ENCODE data around the gene DOCK2.

DOCK2 gene

GRCh38 chr5:170112876-170113521 lies 475.9 kb downstream of the DOCK2 start:
- Histone ChIP-seq H3K4me1 (ENCODE audit: control insufficient read depth in 1 of 2, insufficient read depth in 1 of 2, low read depth in 1 of 2, low read length in 1 of 2) (peaks cover 35 to 40% of the 10 kb centered on the region in 2 experiments), H3K27me3 (no peaks in the 10 kb centered on the region), H3K9me3 (no peaks in the 10 kb centered on the region), H3K27ac (peak overlapping the region; percentile 80), H3K4me3 (ENCODE audit: low read depth in 1 of 2, low read length in 1 of 2) (peak overlapping the region; percentile 21 to 35), H3K36me3 (no peaks in the 10 kb centered on the region)
- no peak for TF ChIP-seq CTCF (IDR thresholded peaks at IDR 0.05)

- no peak for TF ChIP-seq CTCF (IDR thresholded peaks at IDR 0.05)
- H3K27me3 ChIP-seq: no peaks in the 10 kb centered on the region
- peak overlapping the region; percentile 80 for H3K27ac ChIP-seq
- no peaks in the 10 kb centered on the region for H3K9me3 ChIP-seq
- H3K36me3 ChIP-seq: no peaks in the 10 kb centered on the region
- H3K4me1 ChIP-seq (ENCODE audit: control insufficient read depth in 1 of 2, insufficient read depth in 1 of 2, low read depth in 1 of 2, low read length in 1 of 2): peaks cover 35 to 40% of the 10 kb centered on the region in 2 experiments
- peak overlapping the region; percentile 21 to 35 for H3K4me3 ChIP-seq (ENCODE audit: low read depth in 1 of 2, low read length in 1 of 2)
These were observed 476.4 kb downstream of the DOCK2 start for GRCh38 chr5:170113522-170113900.

- H3K9me3 ChIP-seq: no peaks in the 10 kb centered on the region
- no peak for TF ChIP-seq CTCF (IDR thresholded peaks at IDR 0.05)
- H3K4me1 ChIP-seq (ENCODE audit: control insufficient read depth in 1 of 2, insufficient read depth in 1 of 2, low read depth in 1 of 2, low read length in 1 of 2): peaks cover 35 to 40% of the 10 kb centered on the region in 2 experiments
- peak overlapping the region; percentile 80 for H3K27ac ChIP-seq
- peak overlapping the region in 1 of 2 experiments; percentile 35 for H3K4me3 ChIP-seq (ENCODE audit: low read depth in 1 of 2, low read length in 1 of 2)
- H3K36me3 ChIP-seq: no peaks in the 10 kb centered on the region
- H3K27me3 ChIP-seq: no peaks in the 10 kb centered on the region
These were observed 477.2 kb downstream of the DOCK2 start for GRCh38 chr5:170114271-170114670.

GRCh38 chr5:170115925-170116324 lies 478.9 kb downstream of the DOCK2 start:
- H3K4me1 ChIP-seq (ENCODE audit: control insufficient read depth in 1 of 2, insufficient read depth in 1 of 2, low read depth in 1 of 2, low read length in 1 of 2): peaks cover 35 to 37% of the 10 kb centered on the region in 2 experiments
- no peaks in the 10 kb centered on the region for H3K27me3 ChIP-seq
- no peak for TF ChIP-seq CTCF (IDR thresholded peaks at IDR 0.05)
- H3K4me3 ChIP-seq (ENCODE audit: low read depth in 1 of 2, low read length in 1 of 2): no peak overlapping the region
- H3K27ac ChIP-seq: no peak overlapping the region
- no peaks in the 10 kb centered on the region for H3K9me3 ChIP-seq
- H3K36me3 ChIP-seq: no peaks in the 10 kb centered on the region

- no peaks in the 10 kb centered on the region for H3K27me3 ChIP-seq
- TF ChIP-seq CTCF (IDR thresholded peaks at IDR 0.05): no peak
- no peak overlapping the region for H3K27ac ChIP-seq
- no peaks in the 10 kb centered on the region for H3K36me3 ChIP-seq
- H3K4me3 ChIP-seq (ENCODE audit: low read depth in 1 of 2, low read length in 1 of 2): no peak overlapping the region
- no peaks in the 10 kb centered on the region for H3K9me3 ChIP-seq
- peaks cover 18% of the 10 kb centered on the region in 2 experiments for H3K4me1 ChIP-seq (ENCODE audit: control insufficient read depth in 1 of 2, insufficient read depth in 1 of 2, low read depth in 1 of 2, low read length in 1 of 2)
These were observed 480.7 kb downstream of the DOCK2 start for GRCh38 chr5:170117736-170118135.
